Fibroblast of lung (primary cell): ENCODE results near the gene SLMAP. TPM values are rescaled to one million over a fixed set of nuclear protein-coding genes. Genes with fewer than 3 reads are reported as not detected.

Experiments
- DNase-seq, 2 donors: peaks; one replicate each; pipeline versions ENCODE4 v3.0.0 to v3.0.0-alpha.2; 2010; ENCODE audit warnings: low read depth in 2 of 2
- H2AFZ ChIP-seq: 2 replicates; pipeline ENCODE4 v1.5.1; 2012; ENCODE audit warnings: low read length, control low read depth, inconsistent platforms
- H3K27ac ChIP-seq: 2 replicates; pipeline ENCODE4 v1.5.1; 2011; ENCODE audit warnings: low read length, control low read depth; ENCODE audit not compliant: insufficient read depth
- H3K27me3 ChIP-seq: 2 replicates; pipeline ENCODE4 v1.5.1; 2011; ENCODE audit warnings: mild to moderate bottlenecking, low read length; ENCODE audit not compliant: control insufficient read depth, insufficient read depth
- H3K36me3 ChIP-seq: 2 replicates; pipeline ENCODE4 v1.5.1; 2011; ENCODE audit warnings: low read length; ENCODE audit not compliant: control insufficient read depth, insufficient read depth
- H3K4me1 ChIP-seq: 2 replicates; pipeline ENCODE4 v1.5.1; 2011; ENCODE audit warnings: low read length; ENCODE audit not compliant: control insufficient read depth, insufficient read depth; ENCODE audit errors: extremely low read depth
- H3K4me2 ChIP-seq: 2 replicates; pipeline ENCODE4 v1.5.1; 2011; ENCODE audit warnings: low read length, control low read depth; ENCODE audit not compliant: insufficient read depth; ENCODE audit errors: extremely low read depth
- H3K4me3 ChIP-seq, 4 experiments: fragments of 200-600 bp in 1 of 4; sonication (generic) in 1 of 4; replicated peaks in 1 of 4; 2 replicates each; pipeline ENCODE4 v1.5.1; 2011 to 2016; ENCODE audit warnings: low read length in 4 of 4, low read depth in 3 of 4, mild to moderate bottlenecking in 3 of 4, control low read depth in 2 of 4, inconsistent platforms in 1 of 4, mixed read lengths in 1 of 4; ENCODE audit not compliant: insufficient read depth in 1 of 4; ENCODE audit errors: control extremely low read depth in 1 of 4
- H3K79me2 ChIP-seq: 2 replicates; pipeline ENCODE4 v1.5.1; 2012; ENCODE audit warnings: mild to moderate bottlenecking, low read length, inconsistent platforms; ENCODE audit not compliant: control insufficient read depth, insufficient read depth
- H3K9ac ChIP-seq: 2 replicates; pipeline ENCODE4 v1.5.1; 2011; ENCODE audit warnings: mild to moderate bottlenecking, low read length, control low read depth; ENCODE audit not compliant: insufficient read depth
- H3K9me3 ChIP-seq: 2 replicates; pipeline ENCODE4 v1.5.1; 2012; ENCODE audit warnings: low read depth, low read length; ENCODE audit not compliant: control insufficient read depth, insufficient read depth
- H4K20me1 ChIP-seq: 2 replicates; pipeline ENCODE4 v1.5.1; 2011; ENCODE audit warnings: low read length; ENCODE audit not compliant: control insufficient read depth, insufficient read depth; ENCODE audit errors: extremely low read depth
- EZH2 ChIP-seq: IDR thresholded peaks from 2 replicates; pipeline ENCODE4 v1.5.1; 2012; ENCODE audit warnings: low read length, control low read depth, mild to moderate bottlenecking; ENCODE audit errors: missing control alignments
- polyA plus RNA-seq, 2 donors: library from polyadenylated mRNA; depleted of rRNA in 1 of 2; stranded (reverse) in 1 of 2; unstranded in 1 of 2; fragments of >200 nt; gene quantifications; 2 replicates each; pipeline ENCODE4 v1.2.1, GENCODE V29; 2011 to 2012; ENCODE audit warnings: missing spikeins in 1 of 2
- total RNA-seq: library from RNA; depleted of rRNA; stranded (reverse); fragments of >200 nt; gene quantifications from 2 replicates; pipeline ENCODE4 v1.2.1, GENCODE V29; 2014
- TF ChIP-seq, protein P1 (sequence below), 2 donors: IDR thresholded peaks in 1 of 2; conservative IDR thresholded peaks in 1 of 2; 1 replicate in 1 of 2; 2 replicates in 1 of 2; pipeline ENCODE4 v1.5.1; 2011 to 2012; ENCODE audit warnings: low read length in 2 of 2, control low read depth in 1 of 2, inconsistent platforms in 1 of 2, low read depth in 1 of 2, mild to moderate bottlenecking in 1 of 2

SLMAP gene
- total and polyA plus RNA-seq, 2 donors (not counting 1 experiment from before 2014, with no cell fraction given), result 35.3 to 55.5 TPM

DNA sequence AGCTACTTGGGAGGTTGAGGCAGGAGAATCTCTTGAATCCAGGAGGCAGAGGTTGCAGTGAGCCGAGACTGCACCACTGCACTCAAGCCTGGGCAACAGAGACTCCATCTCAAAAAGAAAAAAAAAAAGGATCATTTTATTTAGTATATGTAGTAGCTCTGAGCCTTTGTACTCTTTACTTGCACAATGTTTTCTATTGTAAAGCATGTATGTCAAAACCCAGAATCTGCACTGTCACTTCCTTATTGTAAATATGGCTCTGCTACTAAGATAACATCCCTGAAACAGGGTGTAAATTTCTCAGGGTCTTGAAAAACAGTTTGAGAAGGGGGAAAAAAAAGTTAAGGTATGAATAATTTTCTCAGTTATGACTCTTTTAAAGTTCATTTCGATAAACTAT lies 35.1 kb downstream of the SLMAP start:
- peaks cover 25% of the 10 kb centered on the region for H3K79me2 ChIP-seq
- H4K20me1 ChIP-seq, result no peaks in the 10 kb centered on the region
- H3K9me3 ChIP-seq, result no peaks in the 10 kb centered on the region
- TF ChIP-seq, protein P1, sequence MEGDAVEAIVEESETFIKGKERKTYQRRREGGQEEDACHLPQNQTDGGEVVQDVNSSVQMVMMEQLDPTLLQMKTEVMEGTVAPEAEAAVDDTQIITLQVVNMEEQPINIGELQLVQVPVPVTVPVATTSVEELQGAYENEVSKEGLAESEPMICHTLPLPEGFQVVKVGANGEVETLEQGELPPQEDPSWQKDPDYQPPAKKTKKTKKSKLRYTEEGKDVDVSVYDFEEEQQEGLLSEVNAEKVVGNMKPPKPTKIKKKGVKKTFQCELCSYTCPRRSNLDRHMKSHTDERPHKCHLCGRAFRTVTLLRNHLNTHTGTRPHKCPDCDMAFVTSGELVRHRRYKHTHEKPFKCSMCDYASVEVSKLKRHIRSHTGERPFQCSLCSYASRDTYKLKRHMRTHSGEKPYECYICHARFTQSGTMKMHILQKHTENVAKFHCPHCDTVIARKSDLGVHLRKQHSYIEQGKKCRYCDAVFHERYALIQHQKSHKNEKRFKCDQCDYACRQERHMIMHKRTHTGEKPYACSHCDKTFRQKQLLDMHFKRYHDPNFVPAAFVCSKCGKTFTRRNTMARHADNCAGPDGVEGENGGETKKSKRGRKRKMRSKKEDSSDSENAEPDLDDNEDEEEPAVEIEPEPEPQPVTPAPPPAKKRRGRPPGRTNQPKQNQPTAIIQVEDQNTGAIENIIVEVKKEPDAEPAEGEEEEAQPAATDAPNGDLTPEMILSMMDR (conservative IDR thresholded peaks at IDR 0.05 in 1 of 2, IDR thresholded peaks at IDR 0.05 in 1 of 2; ENCODE audit: low read depth in 1 of 2, low read length in 2 of 2), result no peak
- TF ChIP-seq EZH2, result no peak
- no peaks in the 10 kb centered on the region for H3K27me3 ChIP-seq
- no peak overlapping the region for H3K4me3 ChIP-seq
- H3K4me2 ChIP-seq, result no peak overlapping the region
- H3K36me3 ChIP-seq, result no peaks in the 10 kb centered on the region
- no peak overlapping the region for H3K9ac ChIP-seq
- no peak overlapping the region for H3K27ac ChIP-seq
- peak in 1 of 2 donors; percentile 17 for DNase-seq
- H2AFZ ChIP-seq, result no peak overlapping the region
- peaks cover 3% of the 10 kb centered on the region for H3K4me1 ChIP-seq

DNA sequence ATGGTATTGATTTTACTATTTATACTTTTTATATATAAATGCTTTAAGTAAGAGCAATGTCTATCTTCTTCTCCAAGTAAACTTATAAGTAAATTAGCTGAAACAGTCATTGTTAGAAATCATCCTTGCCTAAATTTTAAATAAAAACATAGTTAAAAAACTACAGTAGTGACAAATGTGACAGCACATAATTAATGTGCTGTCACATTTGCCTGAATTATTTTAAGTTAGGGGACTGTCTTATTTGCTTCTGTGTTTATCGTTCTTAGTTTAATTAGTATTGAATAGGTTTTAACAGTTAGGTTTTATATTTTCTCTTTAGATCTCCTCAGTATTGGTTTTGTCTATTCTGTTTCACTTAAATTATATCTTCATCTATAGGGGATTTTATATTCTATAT lies 36.1 kb downstream of the SLMAP start:
- peaks cover 28% of the 10 kb centered on the region for H3K79me2 ChIP-seq
- no peaks in the 10 kb centered on the region for H4K20me1 ChIP-seq
- DNase-seq, result no peak
- H3K36me3 ChIP-seq, result no peaks in the 10 kb centered on the region
- no peak overlapping the region for H3K4me3 ChIP-seq
- H2AFZ ChIP-seq, result no peak overlapping the region
- H3K9me3 ChIP-seq, result no peaks in the 10 kb centered on the region
- H3K4me1 ChIP-seq, result peaks cover 5% of the 10 kb centered on the region
- H3K9ac ChIP-seq, result no peak overlapping the region
- no peak overlapping the region for H3K27ac ChIP-seq
- H3K4me2 ChIP-seq, result no peak overlapping the region
- TF ChIP-seq EZH2, result no peak
- TF ChIP-seq, protein P1 (conservative IDR thresholded peaks at IDR 0.05 in 1 of 2, IDR thresholded peaks at IDR 0.05 in 1 of 2; ENCODE audit: low read depth in 1 of 2, low read length in 2 of 2), result no peak
- no peaks in the 10 kb centered on the region for H3K27me3 ChIP-seq

DNA sequence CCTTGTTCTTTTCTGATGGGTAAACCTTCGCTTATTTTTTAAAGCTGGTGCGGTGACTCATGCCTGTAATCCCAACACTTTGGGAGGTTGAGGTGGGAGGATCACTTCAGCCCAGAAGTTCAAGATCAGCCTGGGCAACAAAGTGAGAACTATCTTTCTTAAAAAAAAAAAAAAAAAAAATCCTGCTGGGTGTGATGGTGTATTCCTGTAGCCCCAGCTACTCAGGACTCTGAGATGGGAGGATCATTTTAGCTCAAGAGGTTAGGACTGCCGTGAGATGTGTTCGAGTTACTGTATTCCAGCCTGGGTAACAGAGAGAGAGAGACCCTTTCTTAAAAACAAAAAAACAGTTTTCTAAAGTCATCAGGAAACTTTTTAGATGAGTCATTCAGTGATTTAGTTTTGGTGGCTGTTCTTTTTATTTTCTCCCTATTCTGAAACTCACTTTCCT lies 37.7 kb downstream of the SLMAP start:
- Histone ChIP-seq H3K4me1 (peaks cover 5% of the 10 kb centered on the region), H2AFZ (no peak overlapping the region), H3K36me3 (no peaks in the 10 kb centered on the region), H3K9ac (no peak overlapping the region), H3K4me2 (peak overlapping the region; percentile 67), H3K79me2 (peaks cover 27% of the 10 kb centered on the region), H4K20me1 (no peaks in the 10 kb centered on the region), H3K9me3 (no peaks in the 10 kb centered on the region), H3K4me3 (no peak overlapping the region), H3K27ac (no peak overlapping the region), H3K27me3 (no peaks in the 10 kb centered on the region)
- peak; percentile 25 to 27 for DNase-seq
- TF ChIP-seq EZH2, result no peak
- TF ChIP-seq, protein P1 (conservative IDR thresholded peaks at IDR 0.05 in 1 of 2, IDR thresholded peaks at IDR 0.05 in 1 of 2; ENCODE audit: low read depth in 1 of 2, low read length in 2 of 2), result no peak
